Pancreas (tissue), 10 donors: ENCODE data around the gene NRP2. TPM values are rescaled to one million over a fixed set of nuclear protein-coding genes. Genes with fewer than 3 reads are reported as not detected.

Experiments used
- ATAC-seq, 4 donors: fragments of 200-7000 bp; cut with Tn5 transposase; one replicate each; pipeline versions ENCODE4 v1.8.0 to v1.9.1; 2020; ENCODE audit warnings: mild to moderate bottlenecking in 4 of 4, moderate library complexity in 4 of 4
- DNase-seq, 6 donors: peaks; one replicate each; pipeline ENCODE4 v3.0.0-alpha.2; 2020
- FAIRE-seq: peaks from 2 replicates; lab custom pipeline; 2012; peaks lifted over from hg19 to GRCh38; lab: Jason Lieb, UNC
- H3K27ac ChIP-seq, 4 donors: fragments of 200-600 bp; sonication (generic); 1 replicate in 3 of 4; 2 replicates in 1 of 4; pipeline versions ENCODE4 v1.5.0 to v1.8.0; 2020
- H3K27me3 ChIP-seq, 4 donors: fragments of 200-600 bp; one replicate each; pipeline ENCODE4 v1.8.0; 2021
- H3K36me3 ChIP-seq, 3 donors: fragments of 200-600 bp; sonication (generic) in 1 of 3; one replicate each; pipeline versions ENCODE4 v1.5.0 to v1.8.0; 2020 to 2021
- H3K4me1 ChIP-seq, 3 donors: fragments of 200-600 bp; one replicate each; pipeline ENCODE4 v1.8.0; 2021
- H3K4me3 ChIP-seq, 4 donors: fragments of 200-600 bp; sonication (generic) in 2 of 4; one replicate each; pipeline versions ENCODE4 v1.5.0 to v1.8.0; 2020 to 2021
- H3K9me3 ChIP-seq, 4 donors: fragments of 200-600 bp; one replicate each; pipeline ENCODE4 v1.8.0; 2021
- CTCF ChIP-seq, 4 donors: fragments of 200-600 bp; sonication (generic) in 3 of 4; IDR thresholded peaks; one replicate each; pipeline versions ENCODE4 v1.5.0 to v1.8.0; 2021; ENCODE audit warnings: antibody characterized with exemption in 4 of 4
- WGBS, 2 donors: extraction: QIAGEN DNeasy Blood & Tissue Kit; methylation state at CpG; one replicate each; pipeline ENCODE4 v1.1.7; 2013; 5-methylcytosine and 5-hydroxymethylcytosine counted together
- intact Hi-C, 3 donors: fragments of 100-400 bp; cut with DNase I; formaldehyde crosslinking; loops; one replicate each; pipeline versions ENCODE4 v1.11.1 to v1.14.2; 2022
- polyA plus RNA-seq, 2 donors: library from polyadenylated mRNA; stranded (reverse); fragments of 200-250 nt; gene quantifications; one replicate each; pipeline ENCODE4 v1.2.3, GENCODE V29; 2013
- total RNA-seq, 6 donors: library from RNA; stranded (reverse); fragmentation: NEBNext Ultra II Directional in 4 of 6; extraction: Animal tissue kit (Norgen Biotek cat#: 25700) in 4 of 6; gene quantifications; one replicate each; pipeline versions ENCODE4 v1.2.1 to v1.2.4, GENCODE V29; 2021 to 2023
- donor health status: healthy with polysubstance abuse.
- donor health status: DM: no; HTN: no; CAD: no; lungs with moderate emphysema.
- donor health status: DM: no; HTN: no; CAD: no.
- donor health status: control.
- donor health status: control.
- donor health status: Bipolar disorder and iron deficiency.
- donor health status: DM: yes; HTN: yes; CAD: no.
- donor health status: DM: no; HTN: no; CAD: no.
- donor health status: DM: no; HTN: no; CAD: no.
- donor health status: DM: yes; HTN: yes; CAD: no.

NRP2 gene
- total and polyA plus RNA-seq, 8 donors = 0.65 to 11.0 (median 1.6) TPM

GRCh38 chr2:205680903-205681302 lies 1.4 kb upstream of the NRP2 start:
- no peak for ATAC-seq
- no peak for TF ChIP-seq CTCF (IDR thresholded peaks at IDR 0.05)
- H3K27ac ChIP-seq = no peak overlapping the region
- no peak for FAIRE-seq
- no peak overlapping the region for H3K4me3 ChIP-seq
- no peaks in the 10 kb centered on the region for H3K9me3 ChIP-seq
- H3K36me3 ChIP-seq = no peaks in the 10 kb centered on the region
- H3K4me1 ChIP-seq = peaks cover 0 to 8% (median 6%) of the 10 kb centered on the region in 3 donors
- 40 to 43% methylated on average over 4 of the region's 4 CpGs for WGBS, 2 donors
- DNase-seq = no peak
- intact Hi-C loops = no loop called here
- peaks cover 0 to 5% (median 0%) of the 10 kb centered on the region in 4 donors for H3K27me3 ChIP-seq

- FAIRE-seq (no peak), ATAC-seq (no peak), DNase-seq (peak in 1 of 6 donors; percentile 57)
- intact Hi-C loops = no loop called here
- no peaks in the 10 kb centered on the region for H3K36me3 ChIP-seq
- TF ChIP-seq CTCF (IDR thresholded peaks at IDR 0.05) = no peak
- no peaks in the 10 kb centered on the region for H3K9me3 ChIP-seq
- peak overlapping the region; percentile 16 to 61 (median 31) for H3K4me3 ChIP-seq
- H3K27me3 ChIP-seq = peaks cover 0 to 5% (median 0%) of the 10 kb centered on the region in 4 donors
- H3K27ac ChIP-seq = peak overlapping the region in 2 of 4 donors; percentile 57 to 66
- 9% methylated on average over 49 of the region's 49 CpGs for WGBS, 2 donors
- peaks cover 0 to 8% (median 6%) of the 10 kb centered on the region in 3 donors for H3K4me1 ChIP-seq
Observed at GRCh38 chr2:205681401-205682238, 681 bp upstream of the NRP2 start.

GRCh38 chr2:205682971-205683501 lies 735 bp downstream of the NRP2 start:
- intact Hi-C loops = no loop called here
- H3K36me3 ChIP-seq = no peaks in the 10 kb centered on the region
- no peak for FAIRE-seq
- no peak for TF ChIP-seq CTCF (IDR thresholded peaks at IDR 0.05)
- peak overlapping the region in 2 of 4 donors; percentile 32 to 61 for H3K4me3 ChIP-seq
- no peak for ATAC-seq
- no peaks in the 10 kb centered on the region for H3K9me3 ChIP-seq
- peaks cover 0 to 8% (median 6%) of the 10 kb centered on the region in 3 donors for H3K4me1 ChIP-seq
- 29 to 39% methylated on average over 10 of the region's 10 CpGs for WGBS, 2 donors
- no peak for DNase-seq
- peaks cover 0 to 5% (median 0%) of the 10 kb centered on the region in 4 donors for H3K27me3 ChIP-seq
- peak overlapping the region in 2 of 4 donors; percentile 57 to 66 for H3K27ac ChIP-seq

GRCh38 chr2:205683502-205684367 lies 1.4 kb downstream of the NRP2 start:
- TF ChIP-seq CTCF (IDR thresholded peaks at IDR 0.05) = no peak
- intact Hi-C loops = no loop called here
- Histone ChIP-seq H3K27me3 (peaks cover 0 to 5% (median 0%) of the 10 kb centered on the region in 4 donors), H3K9me3 (no peaks in the 10 kb centered on the region), H3K4me3 (peak overlapping the region in 2 of 4 donors; percentile 32 to 61), H3K4me1 (peaks cover 0 to 8% (median 6%) of the 10 kb centered on the region in 3 donors), H3K36me3 (no peaks in the 10 kb centered on the region), H3K27ac (no peak overlapping the region)
- WGBS, 2 donors = 74 to 77% methylated on average over 10 of the region's 10 CpGs
- ATAC-seq = no peak
- FAIRE-seq = no peak
- DNase-seq = no peak
